H4 (cell line): Measurements from ENCODE around the gene RAD51B. TPM values are rescaled to one million over a fixed set of nuclear protein-coding genes. Genes with fewer than 3 reads are reported as not detected.

ENCODE experiments used
- DNase-seq: peaks from one replicate; pipeline ENCODE4 v3.0.0-alpha.2; 2015; ENCODE audit warnings: low spot score
- total RNA-seq: library from RNA; depleted of rRNA; stranded (reverse); fragments of >200 nt; shearing (Covaris generic); gene quantifications from 2 replicates; pipeline ENCODE4 v1.2.3, GENCODE V29; 2014

The RAD51B gene
- total RNA-seq, 1 experiment from 2014 or later: 11.2 TPM

DNA sequence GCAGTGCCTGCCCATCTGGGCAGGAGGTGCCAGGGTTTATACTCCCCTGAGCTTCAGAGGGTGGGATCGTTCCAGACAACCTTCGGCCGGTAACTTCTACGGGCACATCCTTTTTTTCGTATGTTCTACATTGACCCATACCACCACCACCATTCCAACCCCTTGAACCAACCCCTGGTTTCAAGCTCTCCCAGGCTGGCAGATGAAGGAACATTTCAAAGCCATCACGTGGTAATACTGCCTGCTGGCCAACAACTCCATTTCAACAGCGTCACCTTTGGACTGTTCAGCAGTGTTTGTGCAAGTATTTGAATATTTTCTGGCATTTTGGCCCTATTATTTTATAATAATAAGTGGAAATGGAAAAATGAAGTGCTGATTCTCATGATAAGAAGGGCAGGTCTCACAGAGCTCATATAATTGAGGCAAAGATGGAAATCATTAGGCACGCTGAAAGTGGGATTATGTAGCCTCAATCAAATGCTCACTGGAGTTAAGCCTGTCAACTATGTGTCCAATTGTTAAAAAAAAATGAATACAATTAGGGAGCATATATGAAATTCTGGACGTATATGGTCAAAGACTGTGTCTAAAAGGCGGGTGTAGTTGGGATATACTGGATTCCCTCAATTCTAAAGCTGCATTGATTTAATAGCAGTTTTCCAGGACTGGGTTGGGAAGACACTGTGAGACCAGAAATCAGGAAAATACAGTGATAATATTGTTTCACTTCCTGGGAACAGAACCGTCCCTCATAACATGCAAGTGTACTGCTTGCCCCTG lies 811.2 kb downstream of the RAD51B start:
- no peak for DNase-seq

DNA sequence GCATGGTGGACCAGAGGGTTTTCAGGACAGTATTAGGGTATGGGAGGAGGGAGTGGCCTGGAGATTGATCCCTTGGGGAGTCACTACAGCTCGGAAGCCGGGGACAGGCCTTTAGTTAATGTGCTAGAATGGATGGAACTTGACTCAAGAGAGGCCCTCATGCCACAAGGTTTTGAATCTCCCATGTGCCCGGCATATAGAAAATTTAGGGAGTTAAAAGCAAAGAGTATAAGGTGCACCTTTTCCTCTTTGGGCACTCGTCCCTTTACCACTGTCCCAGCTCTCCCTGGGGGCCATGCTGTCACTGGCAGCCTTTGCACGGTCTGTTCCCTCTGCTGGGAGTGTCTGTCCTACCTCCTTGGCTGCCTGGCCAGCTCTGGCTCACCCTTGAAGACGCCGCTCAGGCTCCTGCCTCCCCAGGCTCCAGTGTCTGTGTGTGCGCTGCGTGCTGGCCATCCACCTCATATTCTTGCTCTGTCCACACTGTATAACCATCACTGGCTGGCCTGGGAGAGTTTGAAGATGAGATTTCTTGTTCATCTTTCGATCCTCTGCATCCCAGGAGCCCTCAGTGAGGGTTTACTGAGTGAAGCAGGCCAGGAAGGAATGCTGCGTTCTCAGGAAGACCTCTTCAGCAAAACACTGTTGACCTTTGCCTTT lies 811.9 kb downstream of the RAD51B start:
- no peak for DNase-seq

DNA sequence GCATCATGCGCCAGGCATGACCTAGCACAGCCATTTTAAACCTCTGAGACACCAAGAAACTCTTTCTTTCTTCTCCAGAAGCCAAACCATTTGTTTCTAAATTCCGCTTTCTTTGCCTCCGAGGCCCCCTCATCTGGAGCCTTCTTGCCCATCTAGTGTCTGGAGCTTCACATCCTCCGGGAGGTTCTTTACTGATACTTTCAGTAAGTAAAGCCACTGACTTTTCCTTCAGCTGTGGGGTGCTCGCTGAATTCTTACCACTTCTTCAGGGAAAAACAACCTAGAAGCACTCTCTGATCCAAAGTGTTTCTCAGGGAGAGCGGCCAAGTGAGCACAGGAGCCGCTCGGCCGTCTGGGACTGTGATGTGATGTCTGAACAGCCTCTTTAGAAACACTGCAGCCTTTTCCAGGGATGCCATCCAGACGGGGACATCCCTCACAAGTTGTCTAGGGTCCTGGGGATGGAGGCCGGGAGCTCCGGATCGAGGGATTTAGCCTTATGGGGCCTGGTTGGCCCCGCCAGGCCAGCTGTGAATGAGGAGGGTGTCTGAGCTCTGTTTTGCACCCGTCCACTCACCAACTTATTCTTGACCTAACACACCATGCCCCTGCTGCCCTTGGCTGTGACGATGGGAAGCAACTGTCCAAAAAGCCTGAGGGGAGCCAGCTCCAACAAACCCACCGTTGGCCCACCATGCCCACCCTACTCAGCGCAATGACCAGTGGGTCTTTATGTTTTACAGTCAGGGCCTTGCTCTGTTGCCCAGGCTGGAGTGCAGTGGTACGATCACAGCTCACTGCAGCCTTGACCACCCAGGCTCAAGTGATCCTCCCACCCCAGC lies 812.7 kb downstream of the RAD51B start:
- DNase-seq: no peak

DNA sequence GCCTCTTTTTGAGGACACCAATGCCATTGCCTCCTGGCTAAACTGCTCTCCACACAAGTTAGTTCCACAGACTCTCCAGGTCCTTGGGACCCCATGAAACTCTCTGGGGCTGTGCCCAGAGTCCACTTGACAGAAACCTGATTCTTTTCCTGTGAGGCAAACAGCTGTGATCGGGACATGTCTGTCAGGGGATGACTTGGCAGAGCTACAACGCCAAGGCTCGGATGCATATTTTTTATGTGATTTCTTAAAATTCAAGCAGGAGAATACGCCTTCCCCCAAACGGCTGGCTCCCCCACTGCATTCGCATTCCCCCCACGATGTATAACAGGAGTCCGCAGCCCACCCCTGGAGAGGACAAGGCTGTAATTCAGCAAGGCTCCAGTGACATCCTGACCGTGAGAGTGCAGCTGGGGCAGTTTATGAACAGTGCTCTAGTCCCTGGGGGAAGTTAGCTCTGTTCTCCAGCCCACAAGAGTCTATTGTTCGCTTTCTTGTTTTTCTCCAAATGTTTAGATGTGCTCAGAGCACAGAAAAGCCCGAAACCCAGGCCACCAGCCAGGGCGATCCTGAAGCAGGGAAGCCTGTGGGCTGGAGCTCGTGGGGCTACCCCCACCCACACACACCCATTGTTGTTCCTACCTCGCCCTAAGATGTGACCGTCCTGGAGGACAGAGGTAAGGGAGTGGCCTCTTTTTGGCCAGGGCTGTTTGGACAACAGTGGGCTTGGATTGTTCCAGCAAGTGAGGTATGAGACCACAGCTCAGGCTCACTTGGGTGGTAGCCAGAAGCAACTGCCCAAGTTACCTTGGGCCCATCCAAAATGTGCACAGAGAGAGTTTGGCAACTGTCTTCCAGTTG lies 813.8 kb downstream of the RAD51B start:
- DNase-seq: no peak

DNA sequence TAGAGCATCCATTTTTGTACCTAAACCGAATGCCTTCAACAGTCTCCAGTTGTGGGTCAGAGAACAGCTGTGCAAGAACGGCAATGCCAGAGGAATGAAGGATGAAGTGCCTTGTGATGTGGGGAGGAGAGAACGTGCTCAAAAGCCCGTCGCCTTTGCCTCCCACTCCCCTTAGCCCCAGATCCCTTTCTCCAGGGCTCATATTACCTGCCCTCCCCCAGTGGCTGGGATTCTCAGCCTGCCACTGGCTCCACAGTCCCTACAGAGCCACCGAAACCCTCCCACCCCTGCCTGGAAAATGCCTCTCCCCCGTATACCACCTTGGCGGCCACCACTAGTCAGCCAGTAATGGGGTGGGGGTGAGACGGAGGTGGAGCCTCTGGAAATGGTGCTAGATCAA lies 814.8 kb downstream of the RAD51B start:
- DNase-seq: no peak

DNA sequence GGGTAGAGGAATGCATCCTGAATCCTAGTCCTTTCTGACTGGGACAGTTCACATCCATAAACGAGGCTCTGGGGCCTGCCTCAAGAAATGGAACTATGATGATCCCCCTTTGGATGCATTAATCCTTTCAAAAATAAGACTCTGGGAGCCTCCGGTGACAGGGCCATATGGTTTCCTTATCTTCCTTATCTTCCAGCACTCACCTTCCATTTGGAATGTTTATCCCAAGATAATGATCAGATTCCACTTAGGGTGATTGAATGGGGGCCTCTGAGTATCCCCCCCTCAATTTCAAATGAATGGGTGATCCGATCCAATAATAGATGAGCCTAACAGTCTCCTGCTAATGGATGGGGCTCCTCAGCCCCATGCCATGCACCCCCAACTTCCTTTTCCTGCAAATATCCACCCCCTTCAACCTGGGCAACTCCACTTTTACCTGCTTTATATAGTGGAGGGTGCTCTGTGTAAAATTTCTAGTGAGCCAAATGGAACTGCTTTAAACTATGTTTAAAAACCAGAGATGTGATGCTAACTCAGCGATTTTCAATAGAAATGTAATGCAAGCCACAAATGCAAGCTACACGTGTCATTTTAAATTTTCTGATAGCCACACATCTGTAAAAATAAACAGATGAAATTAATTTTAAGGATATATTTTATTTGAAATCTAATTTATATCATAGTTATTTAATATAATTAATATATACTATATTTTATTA lies 815.5 kb downstream of the RAD51B start:
- no peak for DNase-seq

DNA sequence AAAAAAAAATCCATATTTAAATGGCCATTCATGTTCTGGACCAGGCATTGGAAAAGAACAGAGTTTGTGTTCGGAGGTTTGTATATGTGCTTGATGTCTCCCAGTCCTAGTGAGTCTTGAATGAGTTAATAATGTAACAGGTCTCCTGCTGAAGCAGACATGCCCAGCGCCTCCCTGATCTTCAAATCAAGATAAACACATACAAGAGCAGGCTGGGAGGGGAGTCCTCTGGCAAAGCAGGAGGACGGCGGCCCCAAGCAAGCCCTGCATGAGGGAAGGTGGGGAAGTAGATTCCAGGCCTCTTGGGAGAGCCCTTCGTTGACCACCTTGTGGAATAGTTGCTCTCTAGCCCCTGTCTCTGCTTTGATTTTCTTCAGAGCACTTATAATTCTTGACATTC lies 817.0 kb downstream of the RAD51B start:
- DNase-seq: no peak

DNA sequence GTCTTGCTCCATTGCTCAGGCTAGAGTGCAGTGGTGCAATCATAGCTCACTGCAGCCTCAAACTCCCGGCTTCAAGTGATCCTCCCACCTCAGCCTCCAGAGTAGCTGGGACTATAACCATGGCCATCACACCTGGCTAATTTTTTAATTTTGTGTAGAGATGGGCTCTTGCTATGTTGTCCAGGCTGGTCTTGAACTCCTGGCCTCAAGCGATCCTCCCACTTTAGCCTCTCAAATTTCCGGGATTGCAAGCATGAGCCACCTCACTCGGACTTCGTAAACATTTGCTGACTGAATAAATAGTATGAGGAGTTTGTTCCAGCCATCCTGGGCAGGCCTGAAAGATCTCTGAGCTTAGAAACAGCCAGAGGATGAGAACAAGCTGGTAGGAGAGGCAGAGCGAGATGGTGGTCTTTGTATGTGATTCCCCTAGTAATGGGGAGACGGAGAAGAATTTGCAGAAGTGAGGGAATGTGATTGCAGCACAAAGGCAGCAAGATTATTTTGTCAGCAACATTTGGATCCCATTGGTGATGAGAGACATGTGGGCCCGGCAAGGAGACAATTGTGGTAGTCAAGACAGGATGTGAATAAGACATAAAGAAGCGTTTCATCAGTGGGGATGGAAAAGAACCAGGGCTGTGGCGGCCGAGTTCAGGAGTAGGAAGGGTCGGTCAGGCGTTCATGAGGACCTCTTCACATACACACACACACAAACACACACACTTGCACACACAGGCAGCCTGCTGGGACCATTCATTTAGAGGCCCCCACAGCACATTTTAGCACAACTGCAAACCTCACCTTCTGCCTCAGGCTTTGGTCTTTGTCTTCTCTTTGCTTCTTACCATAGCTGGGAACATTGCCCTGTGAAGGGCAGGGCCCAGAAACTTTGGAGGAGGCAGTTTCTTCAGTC lies 817.8 kb downstream of the RAD51B start:
- DNase-seq: no peak

DNA sequence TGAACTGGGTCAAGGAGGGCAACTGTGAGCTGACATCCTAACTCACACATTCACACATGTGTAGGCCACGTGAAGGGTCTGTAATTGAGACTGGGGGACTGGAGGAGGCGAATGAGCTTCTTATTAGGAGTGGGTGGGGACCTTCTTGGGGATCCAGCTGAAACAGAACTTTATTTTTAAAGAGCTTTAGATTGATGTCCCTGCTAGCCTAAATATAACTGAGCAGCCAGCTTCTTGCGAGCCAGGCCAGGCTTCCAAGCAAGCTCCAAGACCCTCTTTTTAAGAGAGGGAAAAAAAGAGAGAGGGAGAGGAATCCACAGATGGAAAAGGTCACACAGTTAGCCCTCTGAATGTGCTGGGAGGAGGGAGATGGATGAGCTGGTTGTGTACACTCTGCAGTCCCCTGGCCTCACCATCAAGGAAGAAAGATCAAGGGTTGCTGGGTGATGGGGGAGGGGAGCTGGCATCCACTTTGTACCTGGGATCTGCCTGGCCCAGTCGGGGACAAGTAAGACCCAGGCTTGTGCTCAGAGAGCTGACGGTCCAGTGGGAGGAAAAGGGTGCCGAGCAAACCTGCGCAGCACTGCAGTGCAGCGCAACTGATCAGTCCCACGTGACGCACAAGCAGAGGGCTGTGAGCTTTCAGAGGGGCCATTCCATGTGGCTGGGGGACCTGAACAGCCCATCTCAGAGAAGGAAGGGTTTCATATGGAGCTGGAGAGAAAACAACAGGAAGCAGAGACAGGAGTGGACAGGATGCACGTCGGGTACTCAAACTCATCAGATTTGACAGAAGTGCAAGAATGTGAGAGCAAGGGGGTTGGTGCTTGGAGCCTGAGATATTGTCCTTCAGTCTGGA lies 818.8 kb downstream of the RAD51B start:
- no peak for DNase-seq

DNA sequence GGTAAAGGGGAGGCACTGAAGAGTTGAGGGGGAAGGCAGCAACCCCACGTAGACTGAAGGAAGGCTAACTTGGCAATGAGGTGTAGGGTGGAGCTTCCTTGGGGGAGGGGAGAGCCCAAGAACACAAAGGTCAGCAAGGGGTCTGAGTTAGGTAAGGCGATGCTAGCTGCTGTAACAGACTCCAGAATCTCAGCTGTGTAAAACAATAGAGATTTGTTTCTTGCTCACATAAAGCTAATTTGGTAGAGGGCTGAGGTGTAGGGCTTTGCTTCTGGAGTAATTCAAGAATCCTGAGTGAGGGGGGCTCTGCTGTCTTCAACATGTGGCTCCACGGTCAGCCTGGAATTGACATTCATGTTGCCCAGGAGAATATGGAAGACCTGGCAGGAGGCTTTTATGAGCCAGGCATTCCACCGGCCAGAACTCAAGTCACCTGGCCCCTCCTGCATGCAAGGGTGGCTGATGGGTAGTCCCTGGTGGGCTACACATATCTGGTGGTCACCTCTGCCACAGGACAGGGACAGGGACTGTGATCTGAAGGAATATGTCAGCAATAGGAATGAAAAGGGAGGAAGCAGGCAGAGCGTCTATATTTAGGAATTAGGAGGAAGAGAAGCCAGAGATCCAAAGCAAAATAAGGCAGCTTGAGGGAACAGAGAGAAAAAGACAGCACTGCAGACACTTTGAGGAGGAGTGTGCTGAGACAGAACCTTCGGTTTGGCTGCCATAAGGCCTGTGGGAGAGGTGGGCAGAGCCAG lies 819.6 kb downstream of the RAD51B start:
- no peak for DNase-seq

DNA sequence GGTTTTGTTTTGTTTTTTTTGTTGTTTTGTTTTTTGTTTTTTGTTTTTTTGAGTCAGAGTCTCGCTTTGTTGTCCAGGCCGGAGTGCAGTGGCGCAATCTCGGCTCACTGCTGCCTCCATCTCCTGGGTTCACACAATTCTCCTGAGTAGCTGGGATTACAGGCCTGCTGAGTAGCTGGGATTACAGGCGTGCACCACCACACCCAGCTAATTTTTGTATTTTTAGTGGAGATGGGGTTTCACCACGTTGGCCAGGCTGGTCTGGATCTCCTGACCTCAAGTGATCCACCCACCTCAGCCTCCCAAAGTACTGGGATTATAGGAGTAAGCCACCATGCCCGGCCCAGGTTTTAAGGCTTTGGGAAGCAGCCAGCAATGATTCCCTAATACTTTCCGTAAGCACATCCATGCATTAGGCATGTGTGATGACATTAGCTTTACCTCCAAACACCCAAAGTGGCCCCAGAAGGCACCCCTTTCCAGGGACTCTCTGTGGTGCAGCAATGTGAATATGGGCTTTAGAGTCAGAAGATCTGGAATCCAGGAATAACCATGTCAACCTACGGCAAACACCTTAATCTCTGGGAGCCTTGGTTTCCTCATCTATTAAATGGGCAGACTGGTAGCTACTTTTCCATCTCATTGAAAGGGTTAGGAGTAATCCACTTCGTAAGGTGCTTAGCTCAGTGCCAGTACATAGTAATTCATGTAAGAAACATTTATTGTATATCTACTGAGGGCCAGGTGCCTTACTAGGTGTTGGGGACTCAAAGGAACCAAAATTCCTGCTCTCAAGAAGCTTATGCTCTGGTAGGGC lies 820.4 kb downstream of the RAD51B start:
- no peak for DNase-seq

DNA sequence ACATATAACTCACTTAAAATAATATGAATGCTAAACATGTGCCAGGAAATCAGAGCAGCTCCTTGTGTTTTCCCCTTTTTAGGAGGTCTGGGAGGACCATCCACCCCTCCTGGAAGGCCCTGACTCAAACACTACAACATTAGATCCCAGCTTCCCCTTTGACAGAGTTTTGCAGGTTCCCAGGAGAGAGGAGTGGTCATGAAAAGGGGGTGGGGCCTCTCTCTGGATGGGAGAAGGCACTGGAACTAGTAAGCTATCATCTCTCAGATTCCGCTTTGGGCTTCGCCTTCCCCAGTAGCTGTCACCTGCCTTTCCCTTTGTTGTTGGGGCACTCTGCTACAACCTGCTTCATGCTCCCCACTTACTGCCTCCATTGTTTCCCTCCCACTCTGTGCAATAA lies 824.1 kb downstream of the RAD51B start:
- DNase-seq: no peak

DNA sequence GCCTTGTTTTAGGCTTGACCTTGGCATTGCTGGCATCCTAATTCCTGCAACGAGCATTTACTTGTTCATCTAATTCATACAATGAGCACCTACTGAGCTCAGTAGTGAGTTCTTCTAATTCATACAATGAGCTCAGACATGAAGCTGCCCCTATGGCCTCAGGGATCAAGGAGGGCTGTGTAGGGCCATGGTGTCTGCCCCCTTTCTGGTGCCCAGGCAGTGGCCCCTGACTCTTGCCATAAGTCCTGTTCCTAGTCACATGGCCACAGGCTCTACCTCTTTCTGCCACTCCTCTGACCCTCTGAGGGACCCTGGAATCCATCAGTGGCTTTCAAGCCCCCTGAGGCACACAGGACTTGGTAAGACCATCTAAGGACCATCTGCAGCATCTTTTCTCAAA lies 824.5 kb downstream of the RAD51B start:
- DNase-seq: no peak

DNA sequence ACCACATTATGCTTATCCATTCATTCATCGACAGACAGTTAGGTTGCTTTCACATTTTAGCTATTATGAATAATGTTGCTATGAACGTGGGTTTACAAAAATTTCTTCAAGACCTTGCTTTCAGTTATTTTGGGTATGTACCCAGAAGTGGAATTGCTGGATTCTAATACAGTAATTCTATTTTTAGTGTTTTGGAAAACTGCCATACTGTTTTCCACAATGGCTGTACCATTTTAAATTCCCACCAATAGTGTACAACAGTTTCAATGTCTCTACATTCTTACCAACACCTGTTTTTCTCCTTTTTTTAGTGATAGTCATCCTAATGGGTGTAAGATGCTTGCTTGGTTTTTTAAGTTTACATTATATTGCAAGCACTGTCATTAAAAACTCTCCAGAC lies 825.8 kb downstream of the RAD51B start:
- no peak for DNase-seq

DNA sequence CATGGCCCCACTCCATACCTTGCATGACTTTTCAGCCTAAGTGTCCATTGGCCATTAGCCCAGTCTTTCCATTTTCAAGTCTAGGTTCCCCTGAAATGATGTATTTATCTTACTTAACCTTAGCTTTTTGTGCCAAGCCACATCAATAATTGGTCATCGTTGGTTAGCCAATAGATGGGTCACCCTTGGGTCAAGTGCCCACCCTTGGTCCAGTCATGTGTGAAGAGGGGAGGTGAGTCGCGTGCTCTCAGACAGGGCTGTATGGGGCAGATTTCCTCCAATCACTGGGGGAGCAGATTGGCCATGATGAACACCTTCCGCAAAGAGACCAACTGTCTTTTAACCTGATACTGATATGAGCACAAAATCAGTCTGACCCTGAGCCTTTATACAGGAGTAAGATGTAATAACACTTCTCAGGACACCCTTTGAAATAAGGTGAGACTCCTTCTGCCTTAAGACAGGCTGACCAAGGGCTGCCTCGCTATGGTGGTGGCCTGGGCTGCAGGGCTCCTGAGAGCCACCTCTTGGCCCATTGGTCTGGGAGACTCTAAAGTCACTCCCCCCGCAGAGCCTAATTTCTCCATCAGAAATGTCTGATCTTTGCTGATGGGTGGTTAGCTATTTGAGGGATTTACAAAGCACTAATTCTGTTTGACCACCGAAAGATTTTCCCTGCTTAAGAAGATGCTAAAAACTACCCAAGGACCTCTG lies 830.1 kb downstream of the RAD51B start:
- DNase-seq: no peak

DNA sequence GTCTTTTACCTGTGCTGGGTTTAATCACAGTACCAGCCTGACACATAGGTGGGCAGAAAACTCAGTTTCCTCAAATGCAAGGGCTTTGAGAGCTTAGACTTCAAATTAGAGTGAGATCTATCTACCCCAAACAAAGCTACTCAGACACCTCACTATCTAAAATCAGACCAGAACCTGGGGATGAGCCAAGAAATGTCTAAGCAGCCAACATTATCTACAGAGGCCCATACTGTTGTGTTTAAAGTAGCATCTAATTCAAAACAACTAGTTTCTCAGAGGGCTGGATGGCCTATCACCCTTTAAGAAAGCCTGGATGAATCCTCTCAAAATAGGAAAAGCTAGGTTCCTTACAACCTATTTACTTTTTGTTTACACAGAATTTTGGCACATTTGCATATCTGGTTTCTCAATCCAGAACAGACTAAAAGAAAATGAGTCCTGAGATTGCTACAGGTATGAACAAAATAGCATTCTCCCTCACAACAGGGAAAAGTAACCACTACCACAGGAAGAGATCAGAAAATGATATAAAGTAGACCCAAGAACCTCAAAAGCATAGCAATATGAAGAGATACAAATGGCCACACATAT lies 830.9 kb downstream of the RAD51B start:
- DNase-seq: no peak
